Heart left ventricle (tissue), 16 donors: ENCODE measurements around the gene KRT17. TPM values are rescaled to one million over a fixed set of nuclear protein-coding genes. Genes with fewer than 3 reads are reported as not detected.
A peak's percentile ranks its signal among the peaks of the same experiment; 100 is the strongest.
"Not testable (repeated sequence)": the region's sequence is repeated elsewhere in the genome, so short reads cannot be mapped to it uniquely, and the experiment has no call there.

Source experiments
- ATAC-seq, 4 donors: fragments of 200-7000 bp; cut with Tn5 transposase; one replicate each; pipeline ENCODE4 v1.9.1; 2020 to 2022; ENCODE audit warnings: moderate library complexity in 4 of 4, mild to moderate bottlenecking in 3 of 4, moderate number of reproducible peaks in 1 of 4
- DNase-seq, 5 donors: peaks; one replicate each; pipeline ENCODE4 v3.0.0-alpha.2; 2020
- H3K27ac ChIP-seq, 12 donors: fragments of 200-600 bp; sonication (generic) in 4 of 12; one replicate each; pipeline versions ENCODE4 v1.5.0 to v1.8.0; 2016 to 2022; ENCODE audit warnings: mild to moderate bottlenecking in 2 of 12
- H3K27me3 ChIP-seq, 9 donors: fragments of 200-600 bp; sonication (generic) in 2 of 9; one replicate each; pipeline versions ENCODE4 v1.5.1 to v1.8.0; 2016 to 2022; ENCODE audit warnings: mild to moderate bottlenecking in 3 of 9
- H3K36me3 ChIP-seq, 9 donors: fragments of 200-600 bp; sonication (generic) in 2 of 9; one replicate each; pipeline versions ENCODE4 v1.5.0 to v1.8.0; 2018 to 2022; ENCODE audit warnings: mild to moderate bottlenecking in 2 of 9
- H3K4me1 ChIP-seq, 12 donors: fragments of 200-600 bp; sonication (generic) in 4 of 12; one replicate each; pipeline versions ENCODE4 v1.5.0 to v1.8.0; 2016 to 2022; ENCODE audit warnings: mild to moderate bottlenecking in 3 of 12
- H3K4me3 ChIP-seq, 12 donors: fragments of 200-600 bp; sonication (generic) in 4 of 12; one replicate each; pipeline versions ENCODE4 v1.5.0 to v1.8.0; 2017 to 2022; ENCODE audit warnings: mild to moderate bottlenecking in 9 of 12, moderate library complexity in 4 of 12
- H3K9me3 ChIP-seq, 12 donors: fragments of 200-600 bp; sonication (generic) in 4 of 12; one replicate each; pipeline versions ENCODE4 v1.5.0 to v1.8.0; 2016 to 2022; ENCODE audit warnings: mild to moderate bottlenecking in 1 of 12
- POLR2A ChIP-seq, 2 donors: fragments of 450-650 bp; IDR thresholded peaks; one replicate each; pipeline ENCODE4 v1.6.1; 2017; ENCODE audit warnings: antibody characterized with exemption in 2 of 2, mild to moderate bottlenecking in 2 of 2, moderate library complexity in 2 of 2
- WGBS, 4 donors: extraction: QIAGEN DNeasy Blood & Tissue Kit in 2 of 4; methylation state at CpG; one replicate each; pipeline versions ENCODE4 v1.1.5 to v1.1.7; 2013 to 2018; 5-methylcytosine and 5-hydroxymethylcytosine counted together
- intact Hi-C, 10 donors: fragments of 100-400 bp; cut with DNase I; formaldehyde crosslinking; loops; one replicate each; pipeline versions ENCODE4 v1.11.1 to v1.14.2; 2022
- polyA plus RNA-seq, 2 donors: library from polyadenylated mRNA; stranded (reverse); fragments of 200-250 nt; gene quantifications; one replicate each; pipeline ENCODE4 v1.2.3, GENCODE V29; 2013
- total RNA-seq, 9 donors: library from RNA; depleted of rRNA in 2 of 9; stranded (reverse); fragments of >200 nt in 2 of 9; fragmentation: NEBNext Ultra II Directional in 3 of 9; extraction: Animal tissue kit (Norgen Biotek cat#: 25700) in 3 of 9; gene quantifications; one replicate each; pipeline versions ENCODE4 v1.1.0 to v1.2.4, GENCODE V29; 2016 to 2023
- TF ChIP-seq, protein P1 (sequence below), 12 donors: fragments of 200-600 bp; sonication (generic) in 4 of 12; IDR thresholded peaks; one replicate each; pipeline versions ENCODE4 v1.5.0 to v1.8.0; 2018 to 2022; ENCODE audit warnings: antibody characterized with exemption in 12 of 12, mild to moderate bottlenecking in 5 of 12
- donor health status: ischemic (EF 13 %, LVEDD 7.1; RV severe dilation, severe dysfunction).
- donor health status: healthy with polysubstance abuse.
- donor health status: DM: no; HTN: yes; CAD: no.
- donor health status: DM: no; HTN: no; CAD: no.
- donor health status: ischemic (EF 25% LVEDD 6.9; RV normal size, moderate dysfunction).
- donor health status: ischemic (EF 25% LVEDD 5.7; RV mildly dilated, moderate dysfunction).
- donor health status: healthy.
- donor health status: DM: yes; HTN: yes; CAD: no.
- donor health status: ischemic (EF 35%, LVEDD 5.7; RV mildly dilated, moderate dysfunction).
- donor health status: nonischemic (EF 11% LVEDD 7.7; RV severe dilation, severe dysfunction).
- donor health status: DM: yes; HTN: yes; CAD: no.
- donor health status: PGD.
- donor health status: ischemic (EF 29% LVEDD 5.4; RV normal size, mild dysfunction).
- donor health status: nonischemic (EF 23%, LVEDD 6.1; RV moderate dilation, normal function).

Gene KRT17
- total and polyA plus RNA-seq, 11 donors: 0.60 TPM; not detected in 10

DNA sequence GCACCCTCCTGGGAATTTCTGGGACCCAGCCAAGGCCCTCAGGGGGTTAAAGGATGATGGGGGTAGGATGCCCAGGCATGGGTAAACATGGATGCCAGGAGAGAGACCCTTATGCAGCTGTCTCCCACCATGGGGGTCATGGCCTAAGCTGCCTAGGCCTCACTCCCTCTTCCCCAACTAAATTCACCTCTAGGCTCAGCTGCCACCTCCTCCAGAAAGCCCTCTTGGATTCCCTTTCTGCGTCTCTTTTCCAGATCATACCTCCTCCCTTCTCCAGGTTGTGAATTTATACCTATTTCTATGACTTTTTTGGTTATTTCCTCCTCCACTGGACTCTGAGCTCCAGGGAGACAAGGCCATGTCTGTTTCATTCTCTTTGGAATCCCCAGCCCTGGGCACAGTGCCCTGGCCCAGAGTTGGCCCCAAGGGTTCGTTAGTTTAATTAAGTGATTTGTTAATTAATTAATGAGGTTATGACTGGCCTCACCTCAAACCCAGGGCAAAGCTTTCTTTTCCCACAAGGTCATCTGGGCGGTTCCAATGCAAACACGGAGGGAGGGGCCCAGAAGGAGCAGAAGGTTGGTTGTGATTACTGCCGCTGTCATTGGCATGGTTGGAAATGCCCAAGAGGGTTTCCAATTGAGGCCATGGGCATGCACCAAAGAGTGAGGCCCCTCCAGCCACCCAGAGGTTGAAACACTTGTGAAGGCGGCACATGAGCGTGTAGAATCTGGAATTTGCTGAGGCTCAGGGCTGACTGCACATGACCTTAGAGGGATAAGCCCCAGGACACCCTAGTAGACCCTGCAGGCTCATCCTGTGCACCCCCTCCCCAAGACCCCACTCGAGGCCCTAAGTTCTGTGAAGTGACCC lies 6.9 kb upstream of the KRT17 start:
- intact Hi-C loops: no loop called here
- ATAC-seq (no peak), DNase-seq (peak in 1 of 5 donors; percentile 17)
- Histone ChIP-seq H3K27me3 (no peaks in the 10 kb centered on the region), H3K27ac (no peak overlapping the region), H3K9me3 (no peaks in the 10 kb centered on the region), H3K36me3 (no peaks in the 10 kb centered on the region), H3K4me1 (peaks cover 0 to 14% (median 10%) of the 10 kb centered on the region in 12 donors), H3K4me3 (no peak overlapping the region)
- TF ChIP-seq, protein P1, sequence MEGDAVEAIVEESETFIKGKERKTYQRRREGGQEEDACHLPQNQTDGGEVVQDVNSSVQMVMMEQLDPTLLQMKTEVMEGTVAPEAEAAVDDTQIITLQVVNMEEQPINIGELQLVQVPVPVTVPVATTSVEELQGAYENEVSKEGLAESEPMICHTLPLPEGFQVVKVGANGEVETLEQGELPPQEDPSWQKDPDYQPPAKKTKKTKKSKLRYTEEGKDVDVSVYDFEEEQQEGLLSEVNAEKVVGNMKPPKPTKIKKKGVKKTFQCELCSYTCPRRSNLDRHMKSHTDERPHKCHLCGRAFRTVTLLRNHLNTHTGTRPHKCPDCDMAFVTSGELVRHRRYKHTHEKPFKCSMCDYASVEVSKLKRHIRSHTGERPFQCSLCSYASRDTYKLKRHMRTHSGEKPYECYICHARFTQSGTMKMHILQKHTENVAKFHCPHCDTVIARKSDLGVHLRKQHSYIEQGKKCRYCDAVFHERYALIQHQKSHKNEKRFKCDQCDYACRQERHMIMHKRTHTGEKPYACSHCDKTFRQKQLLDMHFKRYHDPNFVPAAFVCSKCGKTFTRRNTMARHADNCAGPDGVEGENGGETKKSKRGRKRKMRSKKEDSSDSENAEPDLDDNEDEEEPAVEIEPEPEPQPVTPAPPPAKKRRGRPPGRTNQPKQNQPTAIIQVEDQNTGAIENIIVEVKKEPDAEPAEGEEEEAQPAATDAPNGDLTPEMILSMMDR (IDR thresholded peaks at IDR 0.05): no peak
- no peak for TF ChIP-seq POLR2A (IDR thresholded peaks at IDR 0.05)
- 88 to 94% (median 91%) methylated on average over 8 of the region's 8 CpGs for WGBS, 4 donors

DNA sequence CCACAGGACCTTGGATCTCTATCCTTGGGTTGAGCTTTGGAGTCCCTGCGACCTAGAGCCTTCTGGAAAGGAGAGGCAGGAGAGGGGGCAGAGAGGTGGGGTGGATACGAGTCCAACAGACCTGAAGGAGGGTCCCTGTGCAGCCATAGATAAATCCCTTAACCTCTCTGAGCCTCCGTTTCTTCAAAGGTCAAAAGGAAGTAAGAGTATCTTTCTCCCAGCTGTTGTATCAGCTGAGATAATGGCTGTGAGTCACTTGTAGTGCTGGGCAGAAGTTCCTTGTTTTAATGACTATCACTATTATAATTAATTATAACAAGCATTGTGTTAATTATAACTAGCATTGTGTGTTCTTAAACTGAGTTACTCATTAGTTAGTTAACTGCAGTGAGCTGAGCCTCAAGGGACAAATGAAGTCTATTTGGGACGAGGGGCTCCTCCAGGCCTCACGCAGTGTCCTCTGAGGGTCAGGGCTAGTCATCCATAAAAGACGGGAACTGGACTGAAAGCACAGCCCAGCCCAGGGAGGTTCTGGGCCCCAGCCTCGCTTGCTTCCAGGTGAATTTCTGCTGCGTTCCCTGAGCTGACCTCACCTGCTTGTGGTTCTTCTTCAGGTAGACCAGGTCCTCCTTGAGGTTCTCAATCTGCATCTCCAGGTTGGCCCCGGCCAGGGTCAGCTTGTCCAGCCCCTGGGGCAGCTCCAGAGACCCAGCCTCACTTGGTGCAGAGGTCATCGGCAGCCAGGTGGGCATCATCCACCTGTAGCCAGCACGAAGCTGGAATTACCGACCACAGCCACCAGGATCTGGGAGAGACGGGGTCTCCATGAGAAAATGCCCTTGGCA lies 5.7 kb upstream of the KRT17 start:
- intact Hi-C loops: no loop called here
- no peak overlapping the region for H3K27ac ChIP-seq
- no peak for TF ChIP-seq POLR2A (IDR thresholded peaks at IDR 0.05)
- TF ChIP-seq, protein P1 (IDR thresholded peaks at IDR 0.05): no peak
- ATAC-seq: no peak
- H3K9me3 ChIP-seq: no peaks in the 10 kb centered on the region
- peak in 1 of 5 donors; percentile 28 for DNase-seq
- WGBS, 4 donors: 74 to 84% (median 81%) methylated on average over 11 to 13 of the region's 13 CpGs
- no peak overlapping the region for H3K4me3 ChIP-seq
- no peaks in the 10 kb centered on the region for H3K36me3 ChIP-seq
- H3K27me3 ChIP-seq: no peaks in the 10 kb centered on the region
- peaks cover 0 to 11% (median 5%) of the 10 kb centered on the region in 12 donors for H3K4me1 ChIP-seq

DNA sequence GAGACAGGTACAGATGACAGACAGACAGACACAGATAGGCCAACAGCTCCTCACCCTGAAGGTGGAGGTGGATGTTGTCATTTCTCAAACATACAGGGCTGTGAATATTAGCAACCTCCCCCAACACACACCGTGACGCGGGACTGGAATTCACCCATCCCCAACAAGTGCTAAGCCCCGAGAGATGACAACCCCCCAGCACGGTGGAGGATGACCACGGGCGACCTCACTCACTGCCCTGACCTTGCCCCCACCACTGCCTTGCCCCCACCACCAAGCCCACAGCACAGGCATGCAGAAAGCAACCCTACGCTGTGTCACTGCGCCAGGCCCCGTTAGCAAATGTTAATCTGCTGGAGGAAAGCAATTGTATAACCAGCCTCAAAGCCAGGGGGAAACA lies 4.9 kb upstream of the KRT17 start:
- Histone ChIP-seq H3K27me3 (no peaks in the 10 kb centered on the region), H3K27ac (no peak overlapping the region), H3K9me3 (no peaks in the 10 kb centered on the region), H3K36me3 (no peaks in the 10 kb centered on the region), H3K4me1 (peaks cover 0 to 5% (median 0%) of the 10 kb centered on the region in 12 donors), H3K4me3 (no peak overlapping the region)
- peak in 1 of 5 donors; percentile 31 for DNase-seq
- 78 to 81% (median 81%) methylated on average over 10 of the region's 10 CpGs for WGBS, 4 donors
- ATAC-seq: no peak
- TF ChIP-seq, protein P1 (IDR thresholded peaks at IDR 0.05): no peak
- TF ChIP-seq POLR2A (IDR thresholded peaks at IDR 0.05): no peak
- intact Hi-C loops: no loop called here

DNA sequence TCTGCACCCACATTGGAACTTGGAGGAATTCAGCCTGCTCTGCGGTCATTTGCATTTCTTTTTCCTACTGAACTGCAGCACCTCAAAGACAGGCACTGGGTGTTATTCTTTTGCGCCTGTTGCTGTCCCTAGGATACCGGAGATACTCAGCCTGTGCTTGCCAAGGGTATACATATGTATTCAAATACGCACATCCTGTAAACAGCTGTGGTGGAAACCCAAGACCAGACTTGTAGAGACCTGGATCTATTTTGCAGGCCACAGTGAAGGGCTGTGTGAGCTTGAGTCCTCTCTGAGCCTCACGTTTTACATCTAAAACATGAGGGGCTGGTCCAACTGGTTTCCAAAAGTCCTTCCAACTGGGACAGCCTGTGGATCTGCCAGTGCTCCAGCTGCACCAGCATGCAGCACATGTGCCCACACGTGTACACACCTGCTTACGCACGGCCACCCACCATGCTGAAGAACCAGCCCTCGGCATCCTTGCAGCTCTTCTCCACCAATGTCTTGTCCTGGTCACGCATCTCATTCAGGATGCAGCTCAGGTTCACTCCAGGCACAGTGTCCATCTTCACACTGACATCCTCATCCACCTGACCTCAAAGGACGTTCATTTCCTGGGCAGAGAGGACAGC lies 4.4 kb upstream of the KRT17 start:
- H3K27me3 ChIP-seq, H3K36me3 ChIP-seq, H3K27ac ChIP-seq, H3K9me3 ChIP-seq, H3K4me3 ChIP-seq, H3K4me1 ChIP-seq, intact Hi-C loops, ATAC-seq: not testable (repeated sequence)
- 88 to 89% (median 88%) methylated on average over 11 of the region's 11 CpGs for WGBS, 4 donors
- DNase-seq: peak in 1 of 5 donors; percentile 4

DNA sequence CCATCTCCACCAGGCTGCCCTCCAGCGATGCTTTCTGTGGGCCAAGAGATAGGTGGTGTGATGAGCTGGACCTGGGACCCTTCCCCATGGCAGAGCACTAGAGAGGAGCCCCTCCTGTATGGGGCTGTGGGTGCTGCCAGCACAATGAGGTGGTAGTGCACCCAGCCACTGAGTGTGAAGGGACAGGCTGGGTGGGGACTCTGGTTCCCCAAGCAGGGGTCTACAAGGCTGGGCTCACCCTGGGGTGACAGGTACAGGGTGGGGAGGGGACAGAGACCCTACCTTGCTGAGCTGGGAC lies 3.6 kb upstream of the KRT17 start:
- H3K27me3 ChIP-seq, H3K9me3 ChIP-seq, H3K36me3 ChIP-seq, H3K4me1 ChIP-seq, H3K27ac ChIP-seq, H3K4me3 ChIP-seq, intact Hi-C loops, DNase-seq, ATAC-seq: not testable (repeated sequence)
- 60 to 100% (median 78%) methylated on average over 1 of the region's 1 CpG for WGBS, 4 donors
